OCI-LY7 (cell line): ENCODE measurements around the gene SECTM1. TPM values are rescaled to one million over a fixed set of nuclear protein-coding genes. Genes with fewer than 3 reads are reported as not detected.

Experiments used
- BruUV-seq: library from RNA; stranded (reverse); fragments of 400-500 nt; replicated peaks from 2 replicates; lab custom pipeline; 2021; lab: Mats Ljungman, UMichigan
- CTCF ChIA-PET: fragments of 300-600 bp; sonication (Branson Sonifier 250); formaldehyde crosslinking; loops from one replicate; lab custom pipeline; 2022; ENCODE audit warnings: antibody characterized with exemption; ENCODE audit not compliant: unreplicated experiment; lab: Charles Lee
- POLR2A ChIA-PET: fragments of 300-600 bp; sonication (Branson Sonifier 250); formaldehyde crosslinking; loops from one replicate; lab custom pipeline; 2022; ENCODE audit warnings: antibody characterized with exemption; lab: Charles Lee
- DNase-seq: peaks from one replicate; pipeline ENCODE4 v3.0.0-alpha.2; 2015; ENCODE audit warnings: low spot score
- H2AFZ ChIP-seq: fragments of 200-600 bp; sonication (generic), shearing (Covaris generic); 2 replicates; pipeline ENCODE4 v1.6.1; 2014; ENCODE audit warnings: mild to moderate bottlenecking, antibody characterized with exemption, low read length, moderate library complexity
- H3K27ac ChIP-seq: fragments of 200-600 bp; sonication (generic); 2 replicates; pipeline ENCODE4 v1.5.1; 2014; ENCODE audit warnings: mixed run types, low read depth, mild to moderate bottlenecking, moderate library complexity, low read length, inconsistent platforms; ENCODE audit not compliant: poor library complexity, severe bottlenecking
- H3K36me3 ChIP-seq: fragments of 200-600 bp; sonication (generic); 2 replicates; pipeline ENCODE4 v1.6.1; 2014; ENCODE audit warnings: mild to moderate bottlenecking, antibody characterized with exemption, low read length, moderate library complexity, mixed read lengths; ENCODE audit not compliant: insufficient read depth
- H3K4me1 ChIP-seq: fragments of 200-600 bp; sonication (generic); 2 replicates; pipeline ENCODE4 v1.5.1; 2014; ENCODE audit warnings: mild to moderate bottlenecking, low read length; ENCODE audit not compliant: insufficient read depth, poor library complexity, severe bottlenecking
- H3K4me2 ChIP-seq: fragments of 200-600 bp; sonication (generic); 2 replicates; pipeline ENCODE4 v1.6.1; 2014; ENCODE audit warnings: mild to moderate bottlenecking, low read length
- H3K4me3 ChIP-seq: fragments of 200-600 bp; sonication (generic); 2 replicates; pipeline ENCODE4 v1.5.1; 2014; ENCODE audit warnings: mild to moderate bottlenecking, low read depth, low read length; ENCODE audit not compliant: poor library complexity, severe bottlenecking
- H3K79me2 ChIP-seq: fragments of 200-600 bp; sonication (generic); 2 replicates; pipeline ENCODE4 v1.6.1; 2016; ENCODE audit warnings: low read depth, mild to moderate bottlenecking, low read length, moderate library complexity, mixed read lengths; ENCODE audit not compliant: insufficient read depth
- H3K9me2 ChIP-seq: fragments of 200-600 bp; sonication (generic); 2 replicates; pipeline ENCODE4 v1.6.1; 2016; ENCODE audit warnings: mild to moderate bottlenecking, low read length, mixed read lengths; ENCODE audit not compliant: insufficient read depth
- H3K9me3 ChIP-seq: fragments of 200-600 bp; sonication (generic); 2 replicates; pipeline ENCODE4 v1.6.1; 2014; ENCODE audit warnings: mild to moderate bottlenecking, mixed run types, low read length, mixed read lengths
- H4K20me1 ChIP-seq: fragments of 200-600 bp; sonication (generic); 2 replicates; pipeline ENCODE4 v1.6.1; 2014; ENCODE audit warnings: mild to moderate bottlenecking, antibody characterized with exemption, low read length, moderate library complexity, mixed read lengths; ENCODE audit not compliant: insufficient read depth
- CTCF ChIP-seq: fragments of 200-600 bp; sonication (generic); conservative IDR thresholded peaks from 2 replicates; pipeline ENCODE4 v1.5.1; 2014; ENCODE audit warnings: mild to moderate bottlenecking, antibody characterized with exemption, low read length, moderate library complexity, mixed read lengths
- EZH2phosphoT487 ChIP-seq: fragments of 200-600 bp; sonication (generic); IDR thresholded peaks from 2 replicates; pipeline ENCODE4 v1.6.1; 2018; ENCODE audit warnings: low read depth, borderline replicate concordance, mild to moderate bottlenecking, mixed run types, antibody characterized with exemption, low read length, moderate library complexity, mixed read lengths
- intact Hi-C: fragments of 100-400 bp; cut with micrococcal nuclease; formaldehyde crosslinking; loops from one replicate; pipeline ENCODE4 v1.10.0; 2022; ENCODE audit not compliant: unreplicated experiment
- total RNA-seq, 2 experiments: library from RNA; depleted of rRNA in 1 of 2; stranded (reverse); fragments of >200 nt in 1 of 2; shearing (Covaris generic) in 1 of 2; gene quantifications; 2 replicates each; pipeline ENCODE4 v1.2.3, GENCODE V29; 2014 to 2022

SECTM1 gene
- total RNA-seq, 2 experiments from 2014 or later: not detected

GRCh38 chr17:82311971-82312370, 21.6 kb downstream of the SECTM1 start:
- no TSS peak for BruUV-seq

GRCh38 chr17:82310877-82311276, 22.7 kb downstream of the SECTM1 start:
- CTCF ChIA-PET: no interaction called here
- intact Hi-C loops: no loop called here
- no TSS peak for BruUV-seq
- no peaks in the 10 kb centered on the region for H3K9me3 ChIP-seq
- no peak overlapping the region for H2AFZ ChIP-seq
- no peaks in the 10 kb centered on the region for H3K36me3 ChIP-seq
- H4K20me1 ChIP-seq: no peaks in the 10 kb centered on the region
- no peak for TF ChIP-seq CTCF
- no peak for TF ChIP-seq EZH2phosphoT487
- H3K27ac ChIP-seq: no peak overlapping the region
- DNase-seq: no peak
- H3K4me1 ChIP-seq: no peaks in the 10 kb centered on the region
- no peak overlapping the region for H3K4me3 ChIP-seq
- H3K79me2 ChIP-seq: no peaks in the 10 kb centered on the region
- H3K9me2 ChIP-seq: no peaks in the 10 kb centered on the region
- POLR2A ChIA-PET: no interaction called here
- H3K4me2 ChIP-seq: no peak overlapping the region

More at GRCh38 chr17:82311971-82312370, 21.6 kb downstream of the SECTM1 start:
- no peaks in the 10 kb centered on the region for H3K4me1 ChIP-seq
- no peaks in the 10 kb centered on the region for H3K9me2 ChIP-seq
- H4K20me1 ChIP-seq: no peaks in the 10 kb centered on the region
- no peak overlapping the region for H3K27ac ChIP-seq
- no peaks in the 10 kb centered on the region for H3K9me3 ChIP-seq
- H2AFZ ChIP-seq: no peak overlapping the region
- CTCF ChIA-PET: no interaction called here
- no peak overlapping the region for H3K4me3 ChIP-seq
- POLR2A ChIA-PET: no interaction called here
- H3K36me3 ChIP-seq: no peaks in the 10 kb centered on the region
- DNase-seq: no peak
- no peak overlapping the region for H3K4me2 ChIP-seq
- TF ChIP-seq CTCF (no peak), EZH2phosphoT487 (no peak)
- no peaks in the 10 kb centered on the region for H3K79me2 ChIP-seq
- intact Hi-C loops: no loop called here

GRCh38 chr17:82309656-82310570, 23.7 kb downstream of the SECTM1 start:
- Histone ChIP-seq H3K9me3 (no peaks in the 10 kb centered on the region), H3K79me2 (no peaks in the 10 kb centered on the region), H3K9me2 (no peaks in the 10 kb centered on the region), H4K20me1 (no peaks in the 10 kb centered on the region), H3K4me1 (no peaks in the 10 kb centered on the region), H3K27ac (no peak overlapping the region), H3K4me2 (no peak overlapping the region), H3K36me3 (no peaks in the 10 kb centered on the region), H2AFZ (no peak overlapping the region), H3K4me3 (no peak overlapping the region)
- DNase-seq: no peak
- TF ChIP-seq CTCF (no peak), EZH2phosphoT487 (no peak)
- no TSS peak for BruUV-seq
- POLR2A ChIA-PET: no interaction called here
- intact Hi-C loops: no loop called here
- CTCF ChIA-PET: no interaction called here
